ENCODE results near the gene RBM20.

RBM20 gene

GRCh38 chr10:110710621-110711020 lies 66.5 kb downstream of the RBM20 start:
- no peaks in the 10 kb centered on the region for H3K79me2 ChIP-seq (ENCODE audit: low read length)
- H3K4me1 ChIP-seq (ENCODE audit: low read length), result no peaks in the 10 kb centered on the region
- H3F3A ChIP-seq (ENCODE audit: insufficient read depth, low read length), result no peaks in the 10 kb centered on the region
- no peak overlapping the region for H3K4me2 ChIP-seq (ENCODE audit: low read depth, low read length)
- H3K36me3 ChIP-seq (replicated peaks; ENCODE audit: insufficient read depth, low read length), result no peaks in the 10 kb centered on the region
- TF ChIP-seq CTCF (IDR thresholded peaks at IDR 0.05; ENCODE audit: low read length) (no peak), EZH2phosphoT487 (IDR thresholded peaks at IDR 0.05; ENCODE audit: low read length) (no peak), EZH2 (optimal IDR thresholded peaks at IDR 0.05; ENCODE audit: low read depth, low read length) (no peak)
- DNase-seq, result no peak
- H3K9me2 ChIP-seq (replicated peaks; ENCODE audit: insufficient read depth, low read length), result no peaks in the 10 kb centered on the region
- no peaks in the 10 kb centered on the region for H4K20me1 ChIP-seq (ENCODE audit: insufficient read depth, low read length)
- H3K9ac ChIP-seq (ENCODE audit: low read length), result no peak overlapping the region
- no peak overlapping the region for H3K27ac ChIP-seq (ENCODE audit: low read length)
- no peaks in the 10 kb centered on the region for H3K9me3 ChIP-seq (replicated peaks; ENCODE audit: insufficient read depth, low read length)
- H3K4me3 ChIP-seq (ENCODE audit: low read length), result no peak overlapping the region
- H3K27me3 ChIP-seq (replicated peaks; ENCODE audit: insufficient read depth, low read length), result no peaks in the 10 kb centered on the region
- no peak overlapping the region for H2AFZ ChIP-seq (ENCODE audit: low read length)

GRCh38 chr10:110711382-110711781 lies 67.2 kb downstream of the RBM20 start:
- H3K4me2 ChIP-seq (ENCODE audit: low read depth, low read length), result no peak overlapping the region
- H2AFZ ChIP-seq (ENCODE audit: low read length), result no peak overlapping the region
- no peak overlapping the region for H3K27ac ChIP-seq (ENCODE audit: low read length)
- H3K4me3 ChIP-seq (ENCODE audit: low read length), result no peak overlapping the region
- no peaks in the 10 kb centered on the region for H3K36me3 ChIP-seq (replicated peaks; ENCODE audit: insufficient read depth, low read length)
- no peak for DNase-seq
- no peaks in the 10 kb centered on the region for H3F3A ChIP-seq (ENCODE audit: insufficient read depth, low read length)
- no peaks in the 10 kb centered on the region for H3K9me3 ChIP-seq (replicated peaks; ENCODE audit: insufficient read depth, low read length)
- no peaks in the 10 kb centered on the region for H3K4me1 ChIP-seq (ENCODE audit: low read length)
- H3K9me2 ChIP-seq (replicated peaks; ENCODE audit: insufficient read depth, low read length), result no peaks in the 10 kb centered on the region
- H3K27me3 ChIP-seq (replicated peaks; ENCODE audit: insufficient read depth, low read length), result no peaks in the 10 kb centered on the region
- TF ChIP-seq EZH2 (optimal IDR thresholded peaks at IDR 0.05; ENCODE audit: low read depth, low read length) (no peak), CTCF (IDR thresholded peaks at IDR 0.05; ENCODE audit: low read length) (no peak), EZH2phosphoT487 (IDR thresholded peaks at IDR 0.05; ENCODE audit: low read length) (no peak)
- no peaks in the 10 kb centered on the region for H4K20me1 ChIP-seq (ENCODE audit: insufficient read depth, low read length)
- no peak overlapping the region for H3K9ac ChIP-seq (ENCODE audit: low read length)
- no peaks in the 10 kb centered on the region for H3K79me2 ChIP-seq (ENCODE audit: low read length)

- Histone ChIP-seq H3F3A (ENCODE audit: insufficient read depth, low read length) (no peaks in the 10 kb centered on the region), H3K4me1 (ENCODE audit: low read length) (peaks cover 16% of the 10 kb centered on the region), H3K36me3 (replicated peaks; ENCODE audit: insufficient read depth, low read length) (no peaks in the 10 kb centered on the region), H3K4me3 (ENCODE audit: low read length) (no peak overlapping the region), H3K4me2 (ENCODE audit: low read depth, low read length) (no peak overlapping the region), H3K27ac (ENCODE audit: low read length) (no peak overlapping the region), H3K79me2 (ENCODE audit: low read length) (no peaks in the 10 kb centered on the region), H3K9me2 (replicated peaks; ENCODE audit: insufficient read depth, low read length) (no peaks in the 10 kb centered on the region), H3K27me3 (replicated peaks; ENCODE audit: insufficient read depth, low read length) (no peaks in the 10 kb centered on the region), H3K9ac (ENCODE audit: low read length) (no peak overlapping the region), H4K20me1 (ENCODE audit: insufficient read depth, low read length) (no peaks in the 10 kb centered on the region), H2AFZ (ENCODE audit: low read length) (no peak overlapping the region), H3K9me3 (replicated peaks; ENCODE audit: insufficient read depth, low read length) (no peaks in the 10 kb centered on the region)
- TF ChIP-seq EZH2 (optimal IDR thresholded peaks at IDR 0.05; ENCODE audit: low read depth, low read length) (no peak), EZH2phosphoT487 (IDR thresholded peaks at IDR 0.05; ENCODE audit: low read length) (no peak), CTCF (IDR thresholded peaks at IDR 0.05; ENCODE audit: low read length) (no peak)
- no peak for DNase-seq
Measured at GRCh38 chr10:110714356-110714755, 70.2 kb downstream of the RBM20 start.

Measured in MM.1S (cell line).